ENCODE measurements around the gene NMB. TPM values are rescaled to one million over a fixed set of nuclear protein-coding genes. Genes with fewer than 3 reads are reported as not detected.
"Not testable (repeated sequence)": the region's sequence is repeated elsewhere in the genome, so short reads cannot be mapped to it uniquely, and the experiment has no call there.

The NMB gene, protein sequence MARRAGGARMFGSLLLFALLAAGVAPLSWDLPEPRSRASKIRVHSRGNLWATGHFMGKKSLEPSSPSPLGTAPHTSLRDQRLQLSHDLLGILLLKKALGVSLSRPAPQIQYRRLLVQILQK
- total RNA-seq (1 to 10 TPM; 2.0 to 3.3 TPM), total RNA-seq (2.2 to 5.0 reads per million in 2 donors)

DNA sequence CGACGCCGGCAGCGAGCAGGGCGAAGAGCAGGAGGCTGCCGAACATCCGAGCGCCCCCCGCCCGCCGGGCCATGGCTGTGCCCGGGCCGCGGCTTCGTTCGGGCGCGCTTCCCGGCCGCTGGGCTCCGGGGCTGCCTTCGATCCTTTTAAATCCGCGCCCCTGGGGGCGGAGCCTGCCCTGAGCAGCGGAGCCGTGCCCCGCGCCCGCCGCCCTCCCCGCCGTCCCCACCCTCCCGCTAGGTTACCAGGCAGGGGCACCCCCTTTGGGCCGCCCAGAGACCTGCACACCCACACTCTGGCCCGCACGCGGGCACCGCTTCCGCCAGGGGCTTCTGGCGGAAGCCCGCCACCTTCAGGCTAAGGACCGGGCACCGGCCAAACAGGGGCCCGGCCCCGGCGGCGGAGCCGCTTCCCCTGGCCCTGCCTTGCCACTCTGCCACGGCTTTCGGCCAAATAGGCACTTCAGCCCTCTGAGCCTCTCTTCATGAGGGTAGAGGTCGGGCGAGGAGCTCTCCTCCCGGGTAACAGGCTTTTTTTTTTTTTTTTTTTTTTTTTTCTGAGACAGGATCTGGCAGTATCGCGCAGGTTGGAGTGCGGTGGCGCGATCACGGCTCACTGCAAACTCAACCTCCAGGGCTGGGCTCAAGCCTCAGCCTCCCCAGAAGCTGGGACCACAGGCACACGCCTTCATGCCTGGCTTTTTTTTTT is at the start of gene NMB:
TSS of gene NMB (minus strand) at position 120 of the 708 bp plus-strand sequence. CDS start at position 73, 47 bp downstream.
- peak; percentile 76 for ATAC-seq

DNA sequence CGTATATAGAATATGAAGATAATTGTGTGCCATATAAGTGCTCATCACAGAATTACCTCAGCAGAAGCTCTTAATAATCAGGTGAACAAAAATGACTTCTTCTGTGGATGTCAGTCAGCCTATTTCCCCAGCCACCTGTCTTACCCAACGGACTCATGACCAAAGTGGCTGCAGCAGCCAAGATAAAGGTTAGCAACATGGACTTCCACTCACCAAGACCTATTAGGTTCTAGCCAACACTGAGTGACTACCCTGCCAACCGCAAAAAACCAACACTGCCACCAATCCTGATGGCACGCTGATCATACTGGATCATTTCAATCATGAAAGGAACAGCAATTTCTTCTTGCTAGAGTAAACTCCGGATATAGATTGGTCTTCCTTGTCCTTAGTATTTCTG is 45.8 kb upstream of the NMB start:
- DNase-seq = no peak
- Mint-ChIP-seq H3K27me3 (no peaks in the 10 kb centered on the region), H3K4me1 (peaks cover 51% of the 10 kb centered on the region), H3K4me3 (no peak overlapping the region), H3K36me3 (ENCODE audit: low read depth) (peaks cover 4% of the 10 kb centered on the region), H3K27ac (peak overlapping the region; percentile 63)
- ATAC-seq = no peak
- H3K9me3 ChIP-seq (ENCODE audit: control insufficient read depth, low read length, poor library complexity, severe bottlenecking) = no peaks in the 10 kb centered on the region

More for the DNA sequence above, at the start of gene NMB:
- Mint-ChIP-seq H3K4me3 (peak within 1 kb of the TSS; percentile 85), H3K36me3 (ENCODE audit: low read depth) (no peaks in the 10 kb centered on the region), H3K27ac (peak within 1 kb of the TSS; percentile 32), H3K4me1 (peaks cover 25% of the 10 kb centered on the region), H3K27me3 (no peaks in the 10 kb centered on the region)
- DNase-seq = peak; percentile 73 to 86 (median 84)
- H3K9me3 ChIP-seq (ENCODE audit: control insufficient read depth, low read length, poor library complexity, severe bottlenecking) = no peaks in the 10 kb centered on the region

DNA sequence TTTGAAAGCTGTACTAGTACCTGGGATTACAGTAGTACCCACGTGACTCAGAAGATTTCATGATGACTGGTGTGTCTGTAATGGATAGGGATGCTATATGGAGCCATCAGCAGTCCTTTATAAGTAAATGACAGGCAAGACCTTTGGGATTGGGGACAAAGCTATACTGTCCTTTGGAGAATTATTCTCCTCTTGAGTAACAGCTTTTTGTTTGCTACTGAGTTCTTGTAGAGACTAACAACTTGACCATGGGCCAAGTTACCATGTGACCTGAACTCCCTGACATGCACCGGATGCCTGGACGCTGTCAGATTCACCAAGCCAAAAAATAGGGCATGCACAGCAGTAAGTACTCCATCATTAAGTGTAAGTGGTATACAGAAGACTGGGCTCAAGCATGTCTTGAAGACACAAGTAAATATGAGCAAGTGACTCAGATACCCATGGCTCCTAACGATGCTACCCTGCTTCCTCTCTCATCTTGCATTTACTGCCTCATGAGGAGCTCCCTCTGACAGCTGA is 45.0 kb upstream of the NMB start:
- H3K9me3 ChIP-seq (ENCODE audit: control insufficient read depth, low read length, poor library complexity, severe bottlenecking) = no peaks in the 10 kb centered on the region
- H3K36me3 Mint-ChIP-seq (ENCODE audit: low read depth) = peaks cover 4% of the 10 kb centered on the region
- H3K4me1 Mint-ChIP-seq = peaks cover 52% of the 10 kb centered on the region
- ATAC-seq (no peak), DNase-seq (no peak)
- H3K27ac Mint-ChIP-seq = peak overlapping the region; percentile 63
- no peaks in the 10 kb centered on the region for H3K27me3 Mint-ChIP-seq
- peak overlapping the region; percentile 3 for H3K4me3 Mint-ChIP-seq

DNA sequence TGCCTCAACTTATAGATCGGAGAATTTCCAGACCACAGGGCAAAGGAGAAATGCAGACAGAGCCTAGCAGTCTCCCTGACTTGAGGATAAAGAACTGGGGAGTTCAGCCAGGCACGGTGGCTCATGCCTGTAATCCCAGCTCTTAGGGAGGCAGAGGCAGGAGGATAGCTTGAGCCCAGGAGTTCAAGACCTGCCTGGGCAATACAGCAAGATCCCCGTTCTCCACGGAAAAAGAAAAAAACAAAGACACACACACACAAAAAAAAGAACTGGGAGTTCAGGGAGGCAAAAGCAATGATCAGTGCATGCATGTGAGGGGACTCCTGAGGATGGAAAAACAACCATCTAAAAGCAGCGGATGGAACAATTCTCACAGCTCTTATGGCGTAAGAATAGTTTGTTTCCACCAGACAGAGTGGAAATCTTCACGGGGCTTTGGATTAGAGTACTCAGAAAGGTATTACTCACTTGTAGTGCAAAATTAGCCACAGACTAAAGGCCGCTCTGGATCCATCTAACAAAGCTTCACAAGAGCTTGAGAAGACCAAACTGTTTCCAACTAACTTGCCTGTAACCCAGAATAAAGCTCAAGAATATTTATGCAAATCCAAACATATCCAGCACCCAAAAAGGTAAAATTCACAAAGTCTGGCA is 41.7 kb upstream of the NMB start:
- DNase-seq (no peak), ATAC-seq (no peak)
- no peaks in the 10 kb centered on the region for H3K27me3 Mint-ChIP-seq
- H3K4me3 Mint-ChIP-seq = no peak overlapping the region
- peaks cover 45% of the 10 kb centered on the region for H3K4me1 Mint-ChIP-seq
- peaks cover 4% of the 10 kb centered on the region for H3K36me3 Mint-ChIP-seq (ENCODE audit: low read depth)
- H3K9me3 ChIP-seq (ENCODE audit: control insufficient read depth, low read length, poor library complexity, severe bottlenecking) = no peaks in the 10 kb centered on the region
- H3K27ac Mint-ChIP-seq = peak overlapping the region; percentile 75

DNA sequence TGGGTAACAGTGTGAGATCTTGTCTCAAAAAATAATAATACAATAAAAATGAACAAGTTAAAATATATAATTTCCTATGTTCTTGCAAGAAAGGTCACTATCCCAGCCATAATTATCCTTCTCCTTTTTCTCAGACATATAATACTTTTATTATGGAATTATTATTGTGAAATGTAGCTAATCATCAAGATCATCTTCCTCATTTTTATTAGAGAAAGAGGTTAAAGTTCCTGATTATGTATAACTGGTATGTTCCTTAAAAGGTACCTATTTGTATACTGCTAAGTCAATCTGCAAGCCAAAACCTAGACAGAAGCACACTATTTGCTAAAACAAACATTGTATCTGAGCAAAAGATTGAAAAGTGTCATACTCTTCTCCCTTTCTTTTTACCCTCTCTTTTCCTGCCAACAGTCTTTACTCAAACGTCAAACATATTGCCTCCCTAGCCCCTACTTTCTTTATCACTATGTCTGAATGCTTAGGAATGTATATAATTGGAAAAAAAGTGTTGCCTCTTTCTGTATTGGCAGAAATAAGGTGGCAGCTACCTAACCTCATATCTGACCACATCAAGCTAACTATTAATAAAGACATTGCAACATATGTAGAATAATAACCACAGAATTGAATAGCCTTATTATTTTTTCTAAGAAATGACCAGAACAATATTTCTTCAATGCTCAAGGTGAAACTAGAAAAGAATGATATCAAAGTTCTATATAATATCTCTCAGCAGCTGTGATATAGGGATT is 39.4 kb upstream of the NMB start:
- peak overlapping the region; percentile 53 for H3K27ac Mint-ChIP-seq
- H3K4me3 Mint-ChIP-seq = peak overlapping the region; percentile 64
- peaks cover 31% of the 10 kb centered on the region for H3K4me1 Mint-ChIP-seq
- no peaks in the 10 kb centered on the region for H3K27me3 Mint-ChIP-seq
- no peaks in the 10 kb centered on the region for H3K36me3 Mint-ChIP-seq (ENCODE audit: low read depth)
- DNase-seq (no peak), ATAC-seq (no peak)
- no peaks in the 10 kb centered on the region for H3K9me3 ChIP-seq (ENCODE audit: control insufficient read depth, low read length, poor library complexity, severe bottlenecking)

DNA sequence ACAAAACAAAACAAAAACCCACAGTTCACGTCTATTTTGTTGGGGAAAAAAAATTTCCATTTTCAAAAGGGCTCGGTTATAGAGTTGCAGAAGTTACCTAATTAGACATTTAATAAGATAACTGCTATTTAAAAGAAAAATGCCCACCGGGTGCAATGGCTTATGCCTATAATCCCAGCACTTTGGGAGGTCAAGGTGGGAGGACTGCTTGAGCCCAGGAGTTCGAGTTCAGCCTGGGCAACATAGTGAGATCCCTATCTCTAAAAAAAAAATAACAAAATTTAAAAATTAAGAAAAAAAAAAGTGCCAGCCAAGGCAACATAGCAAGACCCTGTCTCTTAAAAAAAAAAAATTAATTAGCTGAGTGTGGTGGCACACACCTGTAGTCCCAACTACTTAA is 38.8 kb upstream of the NMB start:
- no peaks in the 10 kb centered on the region for H3K36me3 Mint-ChIP-seq (ENCODE audit: low read depth)
- H3K9me3 ChIP-seq (ENCODE audit: control insufficient read depth, low read length, poor library complexity, severe bottlenecking) = no peaks in the 10 kb centered on the region
- DNase-seq (no peak), ATAC-seq (no peak)
- H3K4me1 Mint-ChIP-seq = peaks cover 35% of the 10 kb centered on the region
- H3K4me3 Mint-ChIP-seq = no peak overlapping the region
- no peaks in the 10 kb centered on the region for H3K27me3 Mint-ChIP-seq
- no peak overlapping the region for H3K27ac Mint-ChIP-seq

DNA sequence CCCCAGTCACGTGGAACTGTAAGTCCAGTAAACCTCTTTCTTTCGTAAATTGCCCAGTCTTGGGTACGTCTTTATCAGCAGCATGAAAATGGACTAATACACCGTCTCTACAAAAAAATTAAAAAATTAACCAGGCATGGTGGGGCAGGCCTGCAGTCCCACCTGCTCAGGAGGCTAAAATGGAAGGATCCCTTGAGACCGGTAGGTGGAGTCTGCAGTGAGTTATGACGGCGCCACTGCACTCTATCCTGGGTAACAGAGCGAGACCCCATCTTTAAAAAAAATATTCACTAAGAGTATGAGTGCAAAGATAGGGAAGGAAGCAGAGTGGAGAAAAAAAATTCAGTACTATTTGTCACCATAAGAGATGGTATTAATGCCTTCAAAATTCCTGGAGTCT is 32.3 kb upstream of the NMB start:
- DNase-seq (no peak), ATAC-seq (no peak)
- H3K27ac Mint-ChIP-seq = peak overlapping the region; percentile 45
- H3K4me1 Mint-ChIP-seq = peaks cover 13% of the 10 kb centered on the region
- H3K27me3 Mint-ChIP-seq = no peaks in the 10 kb centered on the region
- peak overlapping the region; percentile 31 for H3K4me3 Mint-ChIP-seq
- peaks cover 2% of the 10 kb centered on the region for H3K36me3 Mint-ChIP-seq (ENCODE audit: low read depth)
- H3K9me3 ChIP-seq (ENCODE audit: control insufficient read depth, low read length, poor library complexity, severe bottlenecking) = no peaks in the 10 kb centered on the region

DNA sequence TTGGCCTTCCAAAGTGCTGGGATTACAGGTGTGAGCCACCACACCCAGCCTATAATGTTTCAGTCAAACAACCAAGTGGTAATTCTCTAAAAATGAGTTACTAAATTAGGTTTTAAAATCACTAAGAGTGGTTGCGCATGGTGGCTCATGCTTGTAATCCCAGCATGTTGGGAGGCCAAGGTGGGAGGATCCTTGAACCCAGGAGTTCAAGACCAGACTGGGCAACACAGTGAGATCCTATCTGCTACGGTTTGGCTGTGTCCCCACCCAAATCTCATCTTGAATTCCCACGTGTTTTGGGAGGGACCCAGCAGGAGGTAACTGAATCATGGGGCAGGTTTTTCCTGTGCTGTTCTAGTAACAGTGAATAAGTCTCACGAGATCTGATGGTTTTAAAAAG is 31.9 kb upstream of the NMB start:
- H3K9me3 ChIP-seq (ENCODE audit: control insufficient read depth, low read length, poor library complexity, severe bottlenecking) = no peaks in the 10 kb centered on the region
- Mint-ChIP-seq H3K27ac (peak overlapping the region; percentile 45), H3K4me1 (peaks cover 14% of the 10 kb centered on the region), H3K4me3 (no peak overlapping the region), H3K27me3 (no peaks in the 10 kb centered on the region), H3K36me3 (ENCODE audit: low read depth) (peaks cover 2% of the 10 kb centered on the region)
- ATAC-seq (no peak), DNase-seq (no peak)

DNA sequence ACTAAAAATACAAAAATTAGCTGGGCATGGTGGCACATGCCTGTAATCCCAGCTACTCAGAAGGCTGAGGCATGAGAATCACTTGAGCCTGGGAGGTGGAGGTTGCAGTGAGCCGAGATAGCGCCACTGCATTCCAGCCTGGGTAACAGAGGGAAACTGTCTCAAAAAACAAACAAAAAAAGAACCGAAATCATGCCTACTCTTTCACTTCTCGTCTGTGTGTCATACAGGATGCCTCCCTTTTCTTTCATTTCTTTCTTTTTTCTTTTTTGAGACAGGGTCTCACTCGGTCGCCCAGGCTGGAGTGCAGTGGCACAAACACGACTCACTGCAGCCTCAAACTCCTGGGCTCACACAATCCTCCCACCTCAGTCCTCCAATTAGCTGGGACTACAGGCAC is 28.4 kb upstream of the NMB start:
- H3K4me3 Mint-ChIP-seq; ATAC-seq; DNase-seq; H3K27ac Mint-ChIP-seq; H3K36me3 Mint-ChIP-seq (ENCODE audit: low read depth); H3K27me3 Mint-ChIP-seq; H3K9me3 ChIP-seq (ENCODE audit: control insufficient read depth, low read length, poor library complexity, severe bottlenecking): not testable (repeated sequence)
- peaks cover 16% of the 10 kb centered on the region for H3K4me1 Mint-ChIP-seq

DNA sequence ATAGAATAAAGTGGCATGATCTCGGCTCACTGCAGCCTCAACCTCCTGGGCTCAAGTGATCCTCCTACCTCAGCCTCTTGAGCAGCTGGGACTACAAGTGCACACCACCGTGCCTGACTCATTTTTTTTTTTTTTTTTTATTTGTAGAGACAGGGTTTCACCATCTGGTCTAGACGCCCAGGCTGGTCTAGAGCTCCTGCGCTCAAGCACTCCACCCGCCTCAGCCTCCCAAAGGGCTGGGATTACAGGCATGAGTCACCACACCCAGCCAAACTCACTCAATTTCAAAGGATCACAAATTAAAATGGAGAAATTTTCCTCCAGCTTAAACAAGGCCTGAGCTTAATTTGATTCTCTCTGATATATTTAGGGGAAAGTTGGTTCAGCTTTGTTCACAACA is 27.3 kb upstream of the NMB start:
- ATAC-seq (no peak), DNase-seq (no peak)
- peaks cover 6% of the 10 kb centered on the region for H3K36me3 Mint-ChIP-seq (ENCODE audit: low read depth)
- H3K4me3 Mint-ChIP-seq = no peak overlapping the region
- H3K27me3 Mint-ChIP-seq = no peaks in the 10 kb centered on the region
- H3K27ac Mint-ChIP-seq = peak overlapping the region; percentile 19
- H3K4me1 Mint-ChIP-seq = peaks cover 14% of the 10 kb centered on the region
- no peaks in the 10 kb centered on the region for H3K9me3 ChIP-seq (ENCODE audit: control insufficient read depth, low read length, poor library complexity, severe bottlenecking)

DNA sequence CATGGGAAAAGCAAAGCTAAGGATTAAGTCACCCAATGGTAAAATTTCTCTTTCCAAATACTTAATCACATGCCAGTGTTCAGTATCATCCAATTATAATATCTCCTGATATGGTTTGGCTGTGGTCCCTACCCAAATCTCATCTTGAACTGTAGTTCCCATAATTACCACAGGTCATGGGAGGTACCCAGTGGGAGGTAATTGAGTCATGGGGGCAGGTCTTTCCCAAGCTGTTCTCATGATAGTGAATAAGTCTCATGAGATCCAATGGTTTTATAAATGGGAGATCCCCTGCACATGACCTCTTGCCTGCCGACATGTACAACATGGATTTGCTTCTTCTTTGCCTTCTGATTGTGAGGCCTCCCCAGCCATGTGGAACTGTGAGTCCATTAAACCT is 26.1 kb upstream of the NMB start:
- Mint-ChIP-seq H3K4me1 (peaks cover 11% of the 10 kb centered on the region), H3K27ac (peak overlapping the region; percentile 92), H3K36me3 (ENCODE audit: low read depth) (peaks cover 4% of the 10 kb centered on the region), H3K4me3 (no peak overlapping the region), H3K27me3 (no peaks in the 10 kb centered on the region)
- H3K9me3 ChIP-seq (ENCODE audit: control insufficient read depth, low read length, poor library complexity, severe bottlenecking) = no peaks in the 10 kb centered on the region
- ATAC-seq (no peak), DNase-seq (no peak)

DNA sequence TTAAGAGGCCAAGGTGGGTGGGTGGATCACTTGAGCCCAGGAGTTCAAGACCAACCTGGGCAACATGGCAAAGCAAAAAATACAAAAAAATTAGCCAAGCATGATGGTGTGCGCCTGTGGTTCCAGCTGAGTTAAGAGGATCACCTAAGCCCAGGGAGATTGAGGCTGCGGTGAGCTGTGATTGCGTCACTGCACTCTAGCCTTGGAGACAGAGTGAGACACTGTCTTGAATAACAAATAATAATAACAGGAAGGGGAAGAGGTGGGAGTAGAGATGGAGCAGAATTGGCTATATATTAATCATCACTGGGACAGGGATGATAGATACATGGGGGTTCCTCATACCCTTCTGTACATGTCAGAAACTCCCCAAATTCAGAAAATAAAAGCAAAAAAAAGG is 23.8 kb upstream of the NMB start:
- DNase-seq = peak in 2 of 3 donors; percentile 22 to 53
- peak overlapping the region; percentile 33 for H3K4me3 Mint-ChIP-seq

DNA sequence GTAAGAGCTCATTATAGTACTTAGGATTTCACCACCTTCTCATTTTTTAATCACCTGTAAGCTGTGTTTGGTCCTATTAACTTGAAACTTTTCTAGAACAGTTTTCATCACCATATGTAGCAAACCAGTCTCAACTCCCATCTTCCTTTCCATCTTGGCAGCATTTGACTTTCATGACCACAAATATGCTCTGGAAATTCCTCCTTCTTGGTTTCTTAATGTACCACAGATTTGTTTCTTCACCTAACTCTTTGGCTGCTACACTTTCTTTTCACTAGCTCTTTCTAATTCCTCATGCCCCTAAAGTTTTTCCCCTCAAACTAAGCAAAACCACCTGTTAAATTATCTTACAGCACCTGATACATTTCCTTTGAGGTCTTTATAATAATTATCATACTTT is 13.2 kb upstream of the NMB start:
- H3K9me3 ChIP-seq (ENCODE audit: control insufficient read depth, low read length, poor library complexity, severe bottlenecking) = no peaks in the 10 kb centered on the region
- Mint-ChIP-seq H3K36me3 (ENCODE audit: low read depth) (peaks cover 8% of the 10 kb centered on the region), H3K4me1 (peaks cover 22% of the 10 kb centered on the region), H3K27ac (peak overlapping the region; percentile 43), H3K4me3 (no peak overlapping the region), H3K27me3 (no peaks in the 10 kb centered on the region)
- no peak for ATAC-seq
- DNase-seq = no peak

More for the DNA sequence above, 23.8 kb upstream of the NMB start:
- peak overlapping the region; percentile 92 for H3K27ac Mint-ChIP-seq
- H3K9me3 ChIP-seq (ENCODE audit: control insufficient read depth, low read length, poor library complexity, severe bottlenecking) = no peaks in the 10 kb centered on the region
- H3K36me3 Mint-ChIP-seq (ENCODE audit: low read depth) = peaks cover 4% of the 10 kb centered on the region
- H3K27me3 Mint-ChIP-seq = no peaks in the 10 kb centered on the region
- H3K4me1 Mint-ChIP-seq = peaks cover 11% of the 10 kb centered on the region
- ATAC-seq = peak; percentile 96

Measured in T-helper 17 cell (primary cell).